ENCODE data around the gene TK2. TPM values are rescaled to one million over a fixed set of nuclear protein-coding genes. Genes with fewer than 3 reads are reported as not detected.

TK2 gene
- total and polyA plus RNA-seq, 4 donors = 10.5 to 31.9 (median 21.0) TPM

DNA sequence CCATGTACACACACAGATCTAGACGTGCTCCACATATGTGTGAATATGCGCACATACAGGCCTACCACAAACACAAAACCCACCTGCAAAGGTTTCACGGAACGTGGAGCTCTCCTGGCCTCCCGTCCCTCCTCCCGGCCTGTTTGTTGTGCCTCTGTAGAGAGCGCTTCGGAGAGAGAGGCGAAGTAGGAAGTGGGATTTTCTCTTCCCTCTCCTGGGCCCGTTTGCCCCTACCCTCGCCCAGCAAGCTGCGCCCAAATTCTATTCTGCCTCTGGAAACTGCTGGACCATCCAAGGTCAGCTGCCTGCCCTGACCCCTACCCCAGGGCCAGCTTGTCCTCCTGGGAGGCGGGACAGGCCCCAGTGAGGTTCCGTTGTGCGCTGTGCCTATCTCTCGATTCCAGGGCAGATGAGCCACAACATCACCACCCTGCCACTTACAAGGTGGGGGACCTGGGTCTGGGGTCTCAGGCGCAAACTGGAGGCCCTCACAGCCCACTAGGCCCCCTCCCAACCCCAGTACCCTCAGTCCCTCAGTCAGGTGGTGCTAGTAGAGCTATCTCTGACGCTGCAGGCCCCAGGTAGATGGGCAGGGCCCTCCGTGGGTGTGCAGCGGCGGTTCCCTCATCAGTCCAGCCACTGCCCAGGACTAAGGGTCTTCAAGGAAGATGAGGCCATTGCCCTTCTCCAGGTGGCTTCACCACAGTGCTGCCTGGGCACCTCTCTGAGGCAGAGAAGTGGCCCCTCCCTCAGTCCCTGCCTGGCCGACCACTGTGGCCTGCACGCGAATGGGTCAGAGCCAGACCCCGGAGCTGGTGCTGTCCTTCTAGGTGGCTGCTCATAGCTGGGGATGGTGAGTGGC lies 68.6 kb downstream of the TK2 start:
- no peak for DNase-seq (ENCODE audit: low spot score)

More for the DNA sequence above, 68.6 kb downstream of the TK2 start:
- TF ChIP-seq JUND (IDR thresholded peaks at IDR 0.05) (no peak), RXRA (IDR thresholded peaks at IDR 0.05) (no peak), REST (IDR thresholded peaks at IDR 0.05) (no peak), YY1 (IDR thresholded peaks at IDR 0.05) (no peak), NR2F2 (IDR thresholded peaks at IDR 0.05) (no peak), RAD21 (IDR thresholded peaks at IDR 0.05) (no peak), SP1 (IDR thresholded peaks at IDR 0.05) (no peak), HNF4G (IDR thresholded peaks at IDR 0.05) (no peak), GABPA (IDR thresholded peaks at IDR 0.05 in 1 of 2, conservative IDR thresholded peaks at IDR 0.05 in 1 of 2) (no peak), FOXA2 (IDR thresholded peaks at IDR 0.05) (no peak), HNF4A (conservative IDR thresholded peaks at IDR 0.05) (no peak), EGR1 (IDR thresholded peaks at IDR 0.05; ENCODE audit: low read depth in 2 of 2) (no peak), CTCF (IDR thresholded peaks at IDR 0.05; ENCODE audit: low read depth, low read length, missing input control) (no peak), TAF1 (conservative IDR thresholded peaks at IDR 0.05) (no peak), FOXA1 (IDR thresholded peaks at IDR 0.05) (no peak)
- TF ChIP-seq, protein P1, sequence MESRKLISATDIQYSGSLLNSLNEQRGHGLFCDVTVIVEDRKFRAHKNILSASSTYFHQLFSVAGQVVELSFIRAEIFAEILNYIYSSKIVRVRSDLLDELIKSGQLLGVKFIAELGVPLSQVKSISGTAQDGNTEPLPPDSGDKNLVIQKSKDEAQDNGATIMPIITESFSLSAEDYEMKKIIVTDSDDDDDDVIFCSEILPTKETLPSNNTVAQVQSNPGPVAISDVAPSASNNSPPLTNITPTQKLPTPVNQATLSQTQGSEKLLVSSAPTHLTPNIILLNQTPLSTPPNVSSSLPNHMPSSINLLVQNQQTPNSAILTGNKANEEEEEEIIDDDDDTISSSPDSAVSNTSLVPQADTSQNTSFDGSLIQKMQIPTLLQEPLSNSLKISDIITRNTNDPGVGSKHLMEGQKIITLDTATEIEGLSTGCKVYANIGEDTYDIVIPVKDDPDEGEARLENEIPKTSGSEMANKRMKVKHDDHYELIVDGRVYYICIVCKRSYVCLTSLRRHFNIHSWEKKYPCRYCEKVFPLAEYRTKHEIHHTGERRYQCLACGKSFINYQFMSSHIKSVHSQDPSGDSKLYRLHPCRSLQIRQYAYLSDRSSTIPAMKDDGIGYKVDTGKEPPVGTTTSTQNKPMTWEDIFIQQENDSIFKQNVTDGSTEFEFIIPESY (IDR thresholded peaks at IDR 0.05) = no peak
- TF ChIP-seq, protein P2, sequence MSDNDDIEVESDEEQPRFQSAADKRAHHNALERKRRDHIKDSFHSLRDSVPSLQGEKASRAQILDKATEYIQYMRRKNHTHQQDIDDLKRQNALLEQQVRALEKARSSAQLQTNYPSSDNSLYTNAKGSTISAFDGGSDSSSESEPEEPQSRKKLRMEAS (IDR thresholded peaks at IDR 0.05) = no peak
- TF ChIP-seq, protein P3, sequence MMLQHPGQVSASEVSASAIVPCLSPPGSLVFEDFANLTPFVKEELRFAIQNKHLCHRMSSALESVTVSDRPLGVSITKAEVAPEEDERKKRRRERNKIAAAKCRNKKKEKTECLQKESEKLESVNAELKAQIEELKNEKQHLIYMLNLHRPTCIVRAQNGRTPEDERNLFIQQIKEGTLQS (IDR thresholded peaks at IDR 0.05) = no peak
- no peaks in the 10 kb centered on the region for H3K36me3 ChIP-seq (ENCODE audit: control insufficient read depth in 4 of 4, insufficient read depth in 3 of 4, low read depth in 1 of 4, low read length in 3 of 4)
- no peak overlapping the region for H3K27ac ChIP-seq (ENCODE audit: low read depth in 1 of 2, low read length in 2 of 2)
- peaks cover 0 to 3% (median 0%) of the 10 kb centered on the region in 4 donors for H3K27me3 ChIP-seq (ENCODE audit: control insufficient read depth in 4 of 4, insufficient read depth in 4 of 4, low read length in 3 of 4)
- H3K9ac ChIP-seq (ENCODE audit: low read depth in 1 of 2, low read length in 2 of 2) = no peak overlapping the region
- H3K4me1 ChIP-seq (ENCODE audit: control insufficient read depth in 4 of 4, insufficient read depth in 4 of 4, low read length in 3 of 4) = peaks cover 0 to 5% (median under 1%) of the 10 kb centered on the region in 4 donors
- no peak overlapping the region for H3K4me3 ChIP-seq (ENCODE audit: low read depth in 1 of 3, low read length in 3 of 3)
- no peaks in the 10 kb centered on the region for H3K9me3 ChIP-seq (ENCODE audit: control insufficient read depth in 4 of 4, low read length in 3 of 4)
- WGBS = 93% methylated on average over 25 of the region's 25 CpGs

Data from liver (tissue), 9 donors.